ENCODE results near the gene TSR3.

The TSR3 gene

DNA sequence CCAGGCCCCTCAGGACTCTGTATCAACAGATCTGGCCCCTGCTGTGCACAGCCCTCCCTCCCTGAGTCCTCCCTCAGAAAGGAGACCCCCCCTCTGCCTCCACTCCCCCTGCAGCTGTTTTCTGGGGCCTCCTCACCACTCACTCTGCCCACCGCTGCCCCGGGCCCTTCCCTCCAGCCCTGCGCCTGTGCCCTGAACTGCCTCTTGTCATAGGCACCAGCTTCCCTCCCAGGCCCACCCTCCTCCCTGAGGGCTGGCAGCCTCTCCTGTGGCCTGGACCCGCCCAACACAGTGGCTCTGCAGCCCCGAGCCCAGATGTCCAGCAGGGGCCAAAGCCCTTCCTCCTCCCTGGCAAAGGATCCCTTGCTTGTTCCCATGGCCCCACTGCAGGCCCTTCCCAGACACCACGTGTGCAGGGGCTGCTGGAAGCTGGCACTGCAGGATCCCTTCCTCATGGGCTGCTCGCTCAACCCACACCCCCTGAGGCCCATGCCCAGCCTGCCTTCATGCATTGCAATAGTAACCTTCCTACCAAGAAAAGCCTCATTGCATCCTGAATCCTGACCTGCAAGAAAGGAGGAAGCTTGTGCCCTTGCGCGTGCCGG lies 25.8 kb upstream of the TSR3 start:
- no peak for DNase-seq (ENCODE audit: low read depth)

DNA sequence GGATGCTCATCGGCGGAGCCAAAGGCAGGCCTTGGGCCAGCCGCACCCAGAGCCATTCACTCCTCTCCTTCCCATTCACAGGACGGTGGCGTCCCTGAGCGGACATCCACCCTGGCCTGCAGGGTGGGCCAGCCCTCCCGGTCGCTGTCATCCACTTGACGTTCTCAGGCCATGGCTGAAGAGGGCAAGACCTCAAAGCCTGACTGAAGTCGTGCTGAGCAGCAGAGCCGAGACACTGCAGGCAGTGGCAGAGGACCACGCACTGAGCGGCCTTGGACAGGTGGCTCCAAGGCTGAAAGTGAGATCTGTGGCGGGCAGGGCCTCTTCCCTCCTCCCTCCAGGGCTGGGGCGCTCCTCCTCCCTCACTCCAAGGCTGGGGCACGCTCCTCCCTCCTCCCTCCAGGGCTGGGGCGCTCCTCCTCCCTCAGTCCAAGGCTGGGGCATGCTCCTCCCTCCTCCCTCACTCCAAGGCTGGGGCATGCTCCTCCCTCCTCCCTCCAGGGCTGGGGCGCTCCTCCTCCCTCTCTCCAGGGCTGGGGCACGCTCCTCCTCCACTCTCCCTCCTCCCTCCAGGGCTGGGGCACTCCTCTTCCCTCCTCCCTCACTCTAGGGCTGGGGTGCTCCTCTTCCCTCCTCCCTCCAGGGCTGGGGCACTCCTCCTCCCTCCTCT lies 24.2 kb upstream of the TSR3 start:
- no peak for DNase-seq (ENCODE audit: low read depth)

DNA sequence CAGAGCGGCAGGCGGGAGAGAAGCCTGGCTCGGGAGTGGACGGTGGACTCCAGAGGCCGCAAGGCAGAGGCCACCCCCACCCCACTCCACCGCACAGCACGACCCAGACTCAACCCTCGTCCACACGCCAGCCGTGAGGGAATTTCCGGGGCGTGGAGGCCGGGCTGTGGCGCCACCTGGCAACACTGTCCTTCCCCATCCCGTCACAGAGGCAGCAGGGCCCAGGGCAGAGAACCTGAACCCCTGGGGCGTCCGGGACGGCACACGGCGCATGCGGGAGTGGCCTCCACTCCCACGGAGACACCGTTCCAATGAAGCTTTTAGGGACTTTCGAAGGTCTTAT lies 23.6 kb upstream of the TSR3 start:
- no peak for DNase-seq (ENCODE audit: low read depth)

GRCh38 chr16:1374418-1375297 lies 23.0 kb upstream of the TSR3 start:
- no peak for DNase-seq (ENCODE audit: low read depth)

GRCh38 chr16:1372292-1372950 lies 20.7 kb upstream of the TSR3 start:
- no peak for DNase-seq (ENCODE audit: low read depth)

DNA sequence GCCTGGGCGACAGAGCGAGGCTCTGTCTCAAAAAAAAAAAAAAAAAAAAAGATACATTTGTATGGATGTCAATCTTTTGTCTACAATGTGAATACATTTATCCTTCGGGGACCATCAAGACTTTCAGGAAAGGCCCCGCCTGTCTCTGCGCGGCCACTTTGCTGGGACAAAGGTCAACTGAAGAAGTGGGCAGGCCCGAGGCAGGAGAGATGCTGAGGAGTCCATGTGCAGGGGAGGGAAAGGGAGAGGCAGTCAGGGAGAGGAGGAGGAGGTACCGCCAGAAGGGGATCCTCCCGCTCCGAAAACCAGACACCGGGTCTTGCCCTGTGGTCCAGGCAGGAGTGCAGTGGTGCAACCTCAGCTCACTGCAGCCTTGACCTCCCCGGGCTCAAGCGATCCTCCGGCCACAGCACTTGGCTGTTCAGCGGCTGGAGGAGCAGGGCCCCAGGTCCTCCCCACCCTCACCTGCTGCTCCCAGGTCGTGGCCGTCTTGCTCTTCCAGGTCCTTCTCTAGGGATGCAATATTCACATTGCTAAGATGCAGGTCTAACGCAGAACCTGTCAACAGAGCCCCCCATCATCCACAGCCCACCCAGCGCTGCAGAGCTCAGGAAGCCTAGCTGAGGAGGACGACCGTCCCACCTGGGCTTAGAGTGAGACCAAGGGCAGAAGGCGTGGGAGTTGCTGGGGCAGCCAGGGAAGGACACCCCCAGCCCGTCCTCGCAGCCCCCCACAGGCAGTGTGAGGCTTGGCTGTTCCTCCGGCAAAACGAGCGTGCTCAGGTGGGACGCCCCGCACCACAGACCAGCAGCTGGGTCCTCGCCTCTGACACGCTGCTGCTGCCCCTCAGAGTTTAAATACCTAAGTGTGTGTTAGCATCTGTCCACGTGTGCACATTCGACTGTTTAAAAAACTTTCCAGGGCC lies 19.6 kb upstream of the TSR3 start:
- no peak for DNase-seq (ENCODE audit: low read depth)

- DNase-seq (ENCODE audit: low read depth) = no peak
Observed at GRCh38 chr16:1367486-1368174, 16.0 kb upstream of the TSR3 start.

DNA sequence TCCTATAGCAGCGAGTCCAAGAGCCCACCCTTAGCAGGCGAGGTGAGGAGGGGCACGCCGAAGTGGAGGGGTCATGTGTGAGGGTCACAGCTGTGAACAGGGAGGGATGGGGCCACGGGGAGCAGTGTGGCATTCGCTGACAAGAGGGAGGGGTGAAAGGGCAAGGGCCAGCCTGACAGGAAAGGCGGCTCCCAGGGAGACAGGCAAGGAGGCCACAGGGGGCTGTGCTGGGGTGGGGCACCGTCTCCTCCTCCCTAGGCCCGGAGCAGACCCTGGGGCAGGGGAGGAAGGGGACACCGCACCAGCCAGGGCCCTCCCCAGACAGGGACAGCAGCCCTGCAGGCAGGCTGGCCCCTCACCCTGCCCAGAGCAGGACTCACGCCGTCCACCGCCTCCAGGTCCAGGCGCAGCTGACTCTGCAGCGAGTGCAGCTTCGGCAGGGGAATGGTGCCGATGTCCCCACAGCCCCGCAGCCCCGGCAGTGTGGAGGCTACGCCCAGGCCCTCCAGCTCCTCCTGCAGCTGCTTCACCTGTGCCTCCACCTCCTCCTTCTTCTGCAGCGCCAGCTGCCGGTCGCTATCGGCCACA lies 15.1 kb upstream of the TSR3 start:
- no peak for DNase-seq (ENCODE audit: low read depth)

GRCh38 chr16:1366060-1366711 lies 14.5 kb upstream of the TSR3 start:
- no peak for DNase-seq (ENCODE audit: low read depth)

GRCh38 chr16:1364510-1364909 lies 12.8 kb upstream of the TSR3 start:
- no peak for DNase-seq (ENCODE audit: low read depth)

DNA sequence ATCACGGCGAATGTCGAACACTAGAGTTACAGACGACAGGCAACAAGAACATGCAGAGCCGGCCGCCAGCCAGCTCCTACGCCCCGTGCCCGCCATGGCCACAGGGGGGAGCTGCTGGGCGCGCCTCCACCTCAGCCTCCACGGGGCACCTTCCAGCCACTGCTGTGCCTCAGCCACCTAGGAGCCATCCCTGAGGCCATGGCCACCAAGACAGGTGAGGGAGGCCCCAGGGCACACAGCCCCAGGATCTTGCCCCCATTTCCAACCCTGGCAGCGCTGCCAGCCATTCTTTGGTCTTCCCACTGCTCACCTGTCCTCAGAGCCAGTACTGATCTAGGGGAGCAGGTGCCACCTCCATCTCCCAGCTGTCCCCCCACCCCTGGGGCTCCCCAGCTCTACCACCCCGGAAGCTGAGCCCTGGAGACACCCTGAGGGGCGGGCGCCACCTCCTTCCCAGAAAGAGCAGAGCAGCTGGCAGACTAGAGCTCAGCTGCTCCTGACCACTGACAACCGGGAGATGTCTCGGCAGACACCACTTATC lies 11.9 kb upstream of the TSR3 start:
- DNase-seq (ENCODE audit: low read depth) = peak; percentile 38

DNA sequence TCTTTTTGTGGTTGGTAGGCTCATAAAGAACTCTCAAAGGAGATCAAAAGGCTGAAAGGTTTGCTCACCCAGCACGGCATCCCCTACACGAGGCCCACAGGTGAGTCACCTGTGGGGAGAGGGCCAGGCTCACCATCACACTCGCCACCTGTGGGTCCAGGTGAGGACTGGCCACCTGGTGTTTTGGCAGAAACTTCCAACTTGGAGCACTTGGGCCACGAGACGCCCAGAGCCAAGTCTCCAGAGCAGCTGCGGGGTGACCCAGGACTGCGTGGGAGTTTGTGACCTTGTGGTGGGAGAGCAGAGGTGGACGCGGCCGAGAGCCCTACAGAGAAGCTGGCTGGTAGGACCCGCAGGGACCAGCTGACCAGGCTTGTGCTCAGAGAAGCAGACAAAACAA lies 11.1 kb upstream of the TSR3 start:
- DNase-seq (ENCODE audit: low read depth) = no peak

DNA sequence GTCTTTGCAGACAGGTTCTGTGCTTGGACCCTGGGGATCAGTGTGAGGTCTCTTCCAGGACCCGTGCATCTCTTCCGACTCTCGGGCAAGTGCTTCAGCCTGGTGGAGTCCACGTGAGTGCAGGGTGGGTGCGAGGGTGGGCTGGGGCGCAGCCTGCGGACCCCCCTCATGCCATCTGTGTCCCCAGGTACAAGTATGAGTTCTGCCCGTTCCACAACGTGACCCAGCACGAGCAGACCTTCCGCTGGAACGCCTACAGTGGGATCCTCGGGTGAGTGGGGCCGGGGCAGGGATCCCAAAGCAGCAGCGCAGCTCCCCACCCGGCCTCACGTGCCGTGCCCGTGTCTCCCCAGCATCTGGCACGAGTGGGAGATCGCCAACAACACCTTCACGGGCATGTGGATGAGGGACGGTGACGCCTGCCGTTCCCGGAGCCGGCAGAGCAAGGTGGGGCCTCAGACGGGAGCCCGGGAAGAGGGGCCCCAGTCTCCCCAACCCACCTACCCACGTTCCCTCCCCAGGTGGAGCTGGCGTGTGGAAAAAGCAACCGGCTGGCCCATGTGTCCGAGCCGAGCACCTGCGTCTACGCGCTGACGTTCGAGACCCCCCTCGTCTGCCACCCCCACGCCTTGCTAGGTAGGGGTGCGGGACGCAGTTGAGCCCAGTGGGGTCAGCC lies 10.1 kb upstream of the TSR3 start:
- DNase-seq (ENCODE audit: low read depth) = no peak

DNA sequence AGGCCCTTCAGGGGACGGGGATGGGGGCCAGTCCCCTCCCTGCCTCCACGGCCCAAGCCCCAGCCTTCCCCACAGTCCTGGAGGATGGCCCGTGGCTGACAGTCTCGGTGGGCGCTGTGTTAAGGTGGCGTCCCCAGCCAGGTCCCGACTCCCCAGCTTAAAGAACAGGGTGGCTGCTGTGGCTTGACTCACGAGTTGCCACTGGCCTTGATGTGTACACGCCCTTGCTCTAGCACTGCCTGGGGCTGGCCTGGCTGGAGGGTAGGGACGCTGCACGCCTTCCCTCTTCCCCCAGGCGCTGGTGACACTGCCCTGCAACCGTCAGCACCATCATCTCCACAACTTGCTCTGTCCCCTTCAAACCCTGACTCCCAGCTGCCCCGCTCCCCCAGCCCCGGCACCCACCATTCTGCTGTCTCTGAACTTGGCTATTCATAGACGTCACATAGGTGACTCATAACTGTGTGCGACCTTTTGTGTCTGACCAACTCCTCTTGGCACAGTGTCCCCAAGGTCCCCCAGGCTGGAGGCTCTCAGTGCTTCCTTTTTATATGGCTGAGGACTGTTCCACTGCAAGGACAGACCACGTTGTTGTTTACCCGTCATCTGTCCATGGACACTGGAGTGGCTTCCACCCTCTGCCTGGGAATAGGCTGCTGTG lies 6.4 kb upstream of the TSR3 start:
- no peak for DNase-seq (ENCODE audit: low read depth)

DNA sequence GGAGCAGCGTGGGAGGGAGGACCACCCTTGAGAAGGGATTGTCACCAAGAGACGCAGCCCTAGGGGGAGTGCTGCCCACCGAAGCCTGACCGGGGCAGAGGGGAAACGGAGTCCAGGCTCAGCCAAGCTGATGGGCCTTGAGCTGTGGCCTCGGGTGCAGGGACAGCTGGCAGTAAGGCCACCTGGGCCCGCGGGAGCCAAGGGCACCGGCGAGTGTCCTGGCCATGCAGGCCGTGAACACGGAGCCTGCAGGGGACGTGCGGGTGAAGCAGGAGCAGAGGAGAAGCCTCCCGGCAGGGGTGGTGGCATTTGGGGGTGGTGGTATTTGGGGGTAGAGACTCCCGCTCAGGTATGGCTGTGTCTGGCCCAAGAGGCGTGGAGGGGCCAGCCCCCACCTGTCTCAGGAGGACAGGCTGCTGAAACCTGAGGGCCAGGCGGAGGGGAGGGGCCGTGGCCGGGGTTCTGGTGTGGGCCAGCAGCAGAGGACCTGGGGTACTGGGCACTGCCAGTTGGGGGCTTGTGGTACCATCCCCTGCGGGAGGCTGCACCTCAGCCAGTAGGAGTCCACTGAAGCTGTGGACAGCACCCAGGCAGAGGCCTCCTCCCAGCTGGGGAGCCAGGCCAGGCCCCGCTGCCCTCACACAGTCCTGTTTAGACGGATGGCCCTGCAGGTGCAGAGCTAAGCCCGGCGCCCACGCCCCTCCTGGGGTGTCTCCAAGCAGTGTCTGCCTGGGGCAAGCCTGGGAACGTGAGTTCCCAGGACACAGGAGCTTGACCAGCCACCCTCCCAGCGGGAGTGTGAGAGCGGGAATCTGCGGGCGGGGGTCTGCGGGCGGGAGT lies 4.6 kb upstream of the TSR3 start:
- DNase-seq (ENCODE audit: low read depth) = no peak

GRCh38 chr16:1355591-1355990 lies 3.9 kb upstream of the TSR3 start:
- no peak for DNase-seq (ENCODE audit: low read depth)

- no peak for DNase-seq (ENCODE audit: low read depth)
Observed at GRCh38 chr16:1354815-1355540, 3.3 kb upstream of the TSR3 start.
